ENCODE results near the gene TSPAN4. TPM values are rescaled to one million over a fixed set of nuclear protein-coding genes. Genes with fewer than 3 reads are reported as not detected.

TSPAN4 gene
- total and polyA plus RNA-seq, 4 donors, result 16.5 to 38.1 (median 30.4) TPM

DNA sequence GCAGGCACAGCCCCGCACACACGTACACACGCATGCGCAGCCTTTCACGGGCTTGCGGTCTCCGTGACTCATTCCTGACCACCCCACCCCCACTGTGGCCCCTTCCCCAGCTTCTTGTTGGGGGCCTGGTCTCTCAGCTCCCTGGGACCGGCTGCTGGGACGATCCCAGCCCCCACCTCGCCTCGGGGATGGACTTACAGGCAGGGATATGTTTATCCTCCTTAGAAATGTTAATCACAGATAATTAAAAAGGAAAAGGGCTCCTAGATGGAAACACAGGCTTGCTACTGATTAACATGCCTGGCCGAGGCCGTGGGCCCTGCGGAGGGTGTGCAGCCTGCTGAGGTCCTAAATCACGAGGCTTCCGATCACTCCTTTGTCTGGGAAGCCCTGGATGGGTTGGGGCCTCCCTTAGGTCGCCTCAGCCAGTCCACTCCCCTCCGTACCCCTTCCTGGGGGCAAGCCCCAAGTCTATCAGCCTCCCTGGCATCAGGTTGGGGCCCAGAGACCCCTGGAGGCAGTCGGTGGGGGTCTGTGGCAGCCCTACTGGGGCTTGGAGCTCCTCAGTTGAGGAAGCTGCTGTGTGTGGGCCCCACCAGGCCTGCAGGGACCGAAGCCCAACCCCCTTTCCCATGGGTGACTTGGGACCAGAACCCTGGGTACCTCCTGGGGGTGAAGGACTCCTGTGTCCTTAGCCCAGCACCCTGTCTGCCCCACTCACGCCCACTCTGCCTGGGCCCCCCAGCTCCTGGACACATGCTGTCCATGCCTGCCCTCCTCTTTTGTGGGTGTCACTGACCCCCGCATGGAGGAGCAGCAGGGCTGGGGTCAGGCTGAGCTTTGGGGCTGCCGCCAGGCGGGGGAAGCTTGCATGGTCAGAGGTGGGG lies 20.6 kb downstream of the TSPAN4 start:
- no peak overlapping the region for H3K27ac ChIP-seq (ENCODE audit: low read depth in 1 of 2, low read length in 2 of 2)
- no peak overlapping the region for H3K4me3 ChIP-seq (ENCODE audit: low read depth in 1 of 3, low read length in 3 of 3)
- H3K27me3 ChIP-seq (ENCODE audit: control insufficient read depth in 4 of 4, insufficient read depth in 4 of 4, low read length in 3 of 4), result no peaks in the 10 kb centered on the region
- H3K9ac ChIP-seq (ENCODE audit: low read depth in 1 of 2, low read length in 2 of 2), result no peak overlapping the region
- TF ChIP-seq HNF4A (conservative IDR thresholded peaks at IDR 0.05) (no peak), TAF1 (conservative IDR thresholded peaks at IDR 0.05) (no peak), FOXA1 (IDR thresholded peaks at IDR 0.05) (no peak), HNF4G (IDR thresholded peaks at IDR 0.05) (no peak), RAD21 (IDR thresholded peaks at IDR 0.05) (no peak), FOXA2 (IDR thresholded peaks at IDR 0.05) (no peak), EGR1 (IDR thresholded peaks at IDR 0.05; ENCODE audit: low read depth in 2 of 2) (no peak), GABPA (IDR thresholded peaks at IDR 0.05 in 1 of 2, conservative IDR thresholded peaks at IDR 0.05 in 1 of 2) (no peak), YY1 (IDR thresholded peaks at IDR 0.05) (no peak), NR2F2 (IDR thresholded peaks at IDR 0.05) (no peak), RXRA (IDR thresholded peaks at IDR 0.05) (no peak), JUND (IDR thresholded peaks at IDR 0.05) (no peak), SP1 (IDR thresholded peaks at IDR 0.05) (no peak)
- TF ChIP-seq, protein P1, sequence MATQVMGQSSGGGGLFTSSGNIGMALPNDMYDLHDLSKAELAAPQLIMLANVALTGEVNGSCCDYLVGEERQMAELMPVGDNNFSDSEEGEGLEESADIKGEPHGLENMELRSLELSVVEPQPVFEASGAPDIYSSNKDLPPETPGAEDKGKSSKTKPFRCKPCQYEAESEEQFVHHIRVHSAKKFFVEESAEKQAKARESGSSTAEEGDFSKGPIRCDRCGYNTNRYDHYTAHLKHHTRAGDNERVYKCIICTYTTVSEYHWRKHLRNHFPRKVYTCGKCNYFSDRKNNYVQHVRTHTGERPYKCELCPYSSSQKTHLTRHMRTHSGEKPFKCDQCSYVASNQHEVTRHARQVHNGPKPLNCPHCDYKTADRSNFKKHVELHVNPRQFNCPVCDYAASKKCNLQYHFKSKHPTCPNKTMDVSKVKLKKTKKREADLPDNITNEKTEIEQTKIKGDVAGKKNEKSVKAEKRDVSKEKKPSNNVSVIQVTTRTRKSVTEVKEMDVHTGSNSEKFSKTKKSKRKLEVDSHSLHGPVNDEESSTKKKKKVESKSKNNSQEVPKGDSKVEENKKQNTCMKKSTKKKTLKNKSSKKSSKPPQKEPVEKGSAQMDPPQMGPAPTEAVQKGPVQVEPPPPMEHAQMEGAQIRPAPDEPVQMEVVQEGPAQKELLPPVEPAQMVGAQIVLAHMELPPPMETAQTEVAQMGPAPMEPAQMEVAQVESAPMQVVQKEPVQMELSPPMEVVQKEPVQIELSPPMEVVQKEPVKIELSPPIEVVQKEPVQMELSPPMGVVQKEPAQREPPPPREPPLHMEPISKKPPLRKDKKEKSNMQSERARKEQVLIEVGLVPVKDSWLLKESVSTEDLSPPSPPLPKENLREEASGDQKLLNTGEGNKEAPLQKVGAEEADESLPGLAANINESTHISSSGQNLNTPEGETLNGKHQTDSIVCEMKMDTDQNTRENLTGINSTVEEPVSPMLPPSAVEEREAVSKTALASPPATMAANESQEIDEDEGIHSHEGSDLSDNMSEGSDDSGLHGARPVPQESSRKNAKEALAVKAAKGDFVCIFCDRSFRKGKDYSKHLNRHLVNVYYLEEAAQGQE (IDR thresholded peaks at IDR 0.05), result no peak
- TF ChIP-seq, protein P2, sequence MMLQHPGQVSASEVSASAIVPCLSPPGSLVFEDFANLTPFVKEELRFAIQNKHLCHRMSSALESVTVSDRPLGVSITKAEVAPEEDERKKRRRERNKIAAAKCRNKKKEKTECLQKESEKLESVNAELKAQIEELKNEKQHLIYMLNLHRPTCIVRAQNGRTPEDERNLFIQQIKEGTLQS (IDR thresholded peaks at IDR 0.05), result no peak
- TF ChIP-seq, protein P3, sequence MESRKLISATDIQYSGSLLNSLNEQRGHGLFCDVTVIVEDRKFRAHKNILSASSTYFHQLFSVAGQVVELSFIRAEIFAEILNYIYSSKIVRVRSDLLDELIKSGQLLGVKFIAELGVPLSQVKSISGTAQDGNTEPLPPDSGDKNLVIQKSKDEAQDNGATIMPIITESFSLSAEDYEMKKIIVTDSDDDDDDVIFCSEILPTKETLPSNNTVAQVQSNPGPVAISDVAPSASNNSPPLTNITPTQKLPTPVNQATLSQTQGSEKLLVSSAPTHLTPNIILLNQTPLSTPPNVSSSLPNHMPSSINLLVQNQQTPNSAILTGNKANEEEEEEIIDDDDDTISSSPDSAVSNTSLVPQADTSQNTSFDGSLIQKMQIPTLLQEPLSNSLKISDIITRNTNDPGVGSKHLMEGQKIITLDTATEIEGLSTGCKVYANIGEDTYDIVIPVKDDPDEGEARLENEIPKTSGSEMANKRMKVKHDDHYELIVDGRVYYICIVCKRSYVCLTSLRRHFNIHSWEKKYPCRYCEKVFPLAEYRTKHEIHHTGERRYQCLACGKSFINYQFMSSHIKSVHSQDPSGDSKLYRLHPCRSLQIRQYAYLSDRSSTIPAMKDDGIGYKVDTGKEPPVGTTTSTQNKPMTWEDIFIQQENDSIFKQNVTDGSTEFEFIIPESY (IDR thresholded peaks at IDR 0.05), result no peak
- TF ChIP-seq, protein P4, sequence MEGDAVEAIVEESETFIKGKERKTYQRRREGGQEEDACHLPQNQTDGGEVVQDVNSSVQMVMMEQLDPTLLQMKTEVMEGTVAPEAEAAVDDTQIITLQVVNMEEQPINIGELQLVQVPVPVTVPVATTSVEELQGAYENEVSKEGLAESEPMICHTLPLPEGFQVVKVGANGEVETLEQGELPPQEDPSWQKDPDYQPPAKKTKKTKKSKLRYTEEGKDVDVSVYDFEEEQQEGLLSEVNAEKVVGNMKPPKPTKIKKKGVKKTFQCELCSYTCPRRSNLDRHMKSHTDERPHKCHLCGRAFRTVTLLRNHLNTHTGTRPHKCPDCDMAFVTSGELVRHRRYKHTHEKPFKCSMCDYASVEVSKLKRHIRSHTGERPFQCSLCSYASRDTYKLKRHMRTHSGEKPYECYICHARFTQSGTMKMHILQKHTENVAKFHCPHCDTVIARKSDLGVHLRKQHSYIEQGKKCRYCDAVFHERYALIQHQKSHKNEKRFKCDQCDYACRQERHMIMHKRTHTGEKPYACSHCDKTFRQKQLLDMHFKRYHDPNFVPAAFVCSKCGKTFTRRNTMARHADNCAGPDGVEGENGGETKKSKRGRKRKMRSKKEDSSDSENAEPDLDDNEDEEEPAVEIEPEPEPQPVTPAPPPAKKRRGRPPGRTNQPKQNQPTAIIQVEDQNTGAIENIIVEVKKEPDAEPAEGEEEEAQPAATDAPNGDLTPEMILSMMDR (IDR thresholded peaks at IDR 0.05; ENCODE audit: low read depth, low read length, missing input control), result no peak
- TF ChIP-seq, protein P5, sequence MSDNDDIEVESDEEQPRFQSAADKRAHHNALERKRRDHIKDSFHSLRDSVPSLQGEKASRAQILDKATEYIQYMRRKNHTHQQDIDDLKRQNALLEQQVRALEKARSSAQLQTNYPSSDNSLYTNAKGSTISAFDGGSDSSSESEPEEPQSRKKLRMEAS (IDR thresholded peaks at IDR 0.05), result no peak
- WGBS, result 82% methylated on average over 24 of the region's 24 CpGs
- H3K4me1 ChIP-seq (ENCODE audit: control insufficient read depth in 4 of 4, insufficient read depth in 4 of 4, low read length in 3 of 4), result peaks cover 0 to 7% (median 3%) of the 10 kb centered on the region in 4 donors
- H3K36me3 ChIP-seq (ENCODE audit: control insufficient read depth in 4 of 4, insufficient read depth in 3 of 4, low read depth in 1 of 4, low read length in 3 of 4), result peaks cover 0 to 5% (median under 1%) of the 10 kb centered on the region in 4 donors
- DNase-seq (ENCODE audit: low spot score), result no peak
- no peaks in the 10 kb centered on the region for H3K9me3 ChIP-seq (ENCODE audit: control insufficient read depth in 4 of 4, low read length in 3 of 4)
